Glutamatergic neuron (in vitro differentiated cells): ENCODE data around the gene FCMR. TPM values are rescaled to one million over a fixed set of nuclear protein-coding genes. Genes with fewer than 3 reads are reported as not detected.

ENCODE experiments used
- DNase-seq: peaks from one replicate; pipeline ENCODE4 v3.0.0; 2022
- H3K27ac Mint-ChIP-seq: one replicate; pipeline ENCODE4 v1.8.0; 2020; ENCODE audit warnings: mild to moderate bottlenecking, mixed read lengths, inconsistent platforms; ENCODE audit not compliant: unreplicated experiment
- H3K27me3 Mint-ChIP-seq: one replicate; pipeline ENCODE4 v1.8.0; 2020; ENCODE audit warnings: mild to moderate bottlenecking, moderate library complexity, mixed read lengths, inconsistent platforms; ENCODE audit not compliant: unreplicated experiment
- H3K36me3 Mint-ChIP-seq: one replicate; pipeline ENCODE4 v1.8.0; 2020; ENCODE audit warnings: mild to moderate bottlenecking, mixed read lengths, inconsistent platforms; ENCODE audit not compliant: unreplicated experiment
- H3K4me1 Mint-ChIP-seq: one replicate; pipeline ENCODE4 v1.8.0; 2020; ENCODE audit warnings: mild to moderate bottlenecking, low read depth, mixed read lengths, inconsistent platforms; ENCODE audit not compliant: unreplicated experiment
- H3K4me3 Mint-ChIP-seq: one replicate; pipeline ENCODE4 v1.8.0; 2020; ENCODE audit warnings: mild to moderate bottlenecking, mixed read lengths, inconsistent platforms; ENCODE audit not compliant: unreplicated experiment
- H3K9me3 Mint-ChIP-seq: one replicate; pipeline ENCODE4 v1.8.0; 2020; ENCODE audit warnings: mild to moderate bottlenecking, moderate library complexity, mixed read lengths, inconsistent platforms; ENCODE audit not compliant: unreplicated experiment
- CTCF ChIP-seq: fragments of 200-600 bp; sonication (generic); IDR thresholded peaks from one replicate; pipeline ENCODE4 v1.5.0; 2021; ENCODE audit not compliant: partially characterized antibody, unreplicated experiment
- total RNA-seq: library from RNA; stranded (reverse); fragmentation: NEBNext Ultra II Directional; extraction: Animal tissue kit (Norgen Biotek cat#: 25700); gene quantifications from one replicate; pipeline ENCODE4 v1.2.1, GENCODE V29; 2021; ENCODE audit not compliant: unreplicated experiment

The FCMR gene
- total RNA-seq, 1 donor from 2014 or later, result not detected

GRCh38 chr1:206868264-206868663 is 53.5 kb downstream of the FCMR start:
- no peak for DNase-seq
- no peaks in the 10 kb centered on the region for H3K4me1 Mint-ChIP-seq
- no peaks in the 10 kb centered on the region for H3K36me3 Mint-ChIP-seq
- H3K27ac Mint-ChIP-seq, result no peak overlapping the region
- peaks cover 1% of the 10 kb centered on the region for H3K9me3 Mint-ChIP-seq
- TF ChIP-seq CTCF, result no peak
- peaks cover 2% of the 10 kb centered on the region for H3K27me3 Mint-ChIP-seq
- H3K4me3 Mint-ChIP-seq, result no peak overlapping the region

- no peaks in the 10 kb centered on the region for H3K36me3 Mint-ChIP-seq
- peaks cover 2% of the 10 kb centered on the region for H3K27me3 Mint-ChIP-seq
- DNase-seq, result no peak
- TF ChIP-seq CTCF, result no peak
- no peak overlapping the region for H3K4me3 Mint-ChIP-seq
- H3K27ac Mint-ChIP-seq, result no peak overlapping the region
- peaks cover 1% of the 10 kb centered on the region for H3K9me3 Mint-ChIP-seq
- no peaks in the 10 kb centered on the region for H3K4me1 Mint-ChIP-seq
These were observed 54.0 kb downstream of the FCMR start for GRCh38 chr1:206867716-206868115.

- Mint-ChIP-seq H3K4me1 (no peaks in the 10 kb centered on the region), H3K27me3 (peaks cover 2% of the 10 kb centered on the region), H3K9me3 (peaks cover 1% of the 10 kb centered on the region), H3K36me3 (no peaks in the 10 kb centered on the region), H3K4me3 (no peak overlapping the region), H3K27ac (no peak overlapping the region)
- DNase-seq, result no peak
- TF ChIP-seq CTCF, result no peak
These were observed 54.5 kb downstream of the FCMR start for GRCh38 chr1:206867239-206867638.

GRCh38 chr1:206866062-206866461 is 55.7 kb downstream of the FCMR start:
- Mint-ChIP-seq H3K36me3 (no peaks in the 10 kb centered on the region), H3K4me3 (no peak overlapping the region), H3K4me1 (no peaks in the 10 kb centered on the region), H3K9me3 (peaks cover 1% of the 10 kb centered on the region), H3K27me3 (peaks cover 2% of the 10 kb centered on the region), H3K27ac (no peak overlapping the region)
- no peak for DNase-seq
- no peak for TF ChIP-seq CTCF

GRCh38 chr1:206864939-206865671 is 56.6 kb downstream of the FCMR start, which contains the start of gene IL20:
Gene IL20 (plus strand): TSS chr1:206865623. CDS start chr1:206865853, 230 bp downstream.
- Mint-ChIP-seq H3K4me1 (no peaks in the 10 kb centered on the region), H3K27me3 (peaks cover 2% of the 10 kb centered on the region), H3K27ac (no peak within 1 kb of the TSS), H3K36me3 (no peaks in the 10 kb centered on the region), H3K4me3 (no peak within 1 kb of the TSS), H3K9me3 (peaks cover 3% of the 10 kb centered on the region)
- peak; percentile 86 for DNase-seq
- TF ChIP-seq CTCF, result peak; percentile 87
